Measurements from ENCODE around the gene MND1.

The MND1 gene, protein sequence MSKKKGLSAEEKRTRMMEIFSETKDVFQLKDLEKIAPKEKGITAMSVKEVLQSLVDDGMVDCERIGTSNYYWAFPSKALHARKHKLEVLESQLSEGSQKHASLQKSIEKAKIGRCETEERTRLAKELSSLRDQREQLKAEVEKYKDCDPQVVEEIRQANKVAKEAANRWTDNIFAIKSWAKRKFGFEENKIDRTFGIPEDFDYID

GRCh38 chr4:153344131-153345011 lies at the start of gene MND1:
Gene MND1 (plus strand): TSS chr4:153344688. CDS start chr4:153344738, 50 bp downstream.
- DNase-seq, result peak; percentile 89

DNA sequence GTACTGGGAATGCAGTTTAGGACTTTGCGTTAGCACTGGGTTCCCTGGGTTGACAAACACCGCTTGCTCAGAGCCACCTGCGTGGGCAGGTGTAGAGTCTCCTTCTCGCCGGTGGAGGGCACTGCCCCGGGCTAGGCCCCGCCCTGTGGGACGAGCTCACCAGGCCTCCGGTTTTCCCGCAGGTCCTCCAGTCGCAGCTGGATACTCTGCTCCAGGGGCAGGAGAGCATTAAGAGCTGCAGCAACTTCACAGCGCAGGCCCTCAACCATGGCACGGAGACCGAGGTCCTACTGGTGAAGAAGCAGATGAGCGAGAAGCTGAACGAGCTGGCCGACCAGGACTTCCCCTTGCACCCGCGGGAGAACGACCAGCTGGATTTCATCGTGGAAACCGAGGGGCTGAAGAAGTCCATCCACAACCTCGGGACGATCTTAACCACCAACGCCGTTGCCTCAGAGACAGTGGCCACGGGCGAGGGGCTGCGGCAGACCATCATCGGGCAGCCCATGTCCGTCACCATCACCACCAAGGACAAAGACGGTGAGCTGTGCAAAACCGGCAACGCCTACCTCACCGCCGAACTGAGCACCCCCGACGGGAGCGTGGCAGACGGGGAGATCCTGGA lies 49.2 kb upstream of the MND1 start:
- DNase-seq, result no peak

DNA sequence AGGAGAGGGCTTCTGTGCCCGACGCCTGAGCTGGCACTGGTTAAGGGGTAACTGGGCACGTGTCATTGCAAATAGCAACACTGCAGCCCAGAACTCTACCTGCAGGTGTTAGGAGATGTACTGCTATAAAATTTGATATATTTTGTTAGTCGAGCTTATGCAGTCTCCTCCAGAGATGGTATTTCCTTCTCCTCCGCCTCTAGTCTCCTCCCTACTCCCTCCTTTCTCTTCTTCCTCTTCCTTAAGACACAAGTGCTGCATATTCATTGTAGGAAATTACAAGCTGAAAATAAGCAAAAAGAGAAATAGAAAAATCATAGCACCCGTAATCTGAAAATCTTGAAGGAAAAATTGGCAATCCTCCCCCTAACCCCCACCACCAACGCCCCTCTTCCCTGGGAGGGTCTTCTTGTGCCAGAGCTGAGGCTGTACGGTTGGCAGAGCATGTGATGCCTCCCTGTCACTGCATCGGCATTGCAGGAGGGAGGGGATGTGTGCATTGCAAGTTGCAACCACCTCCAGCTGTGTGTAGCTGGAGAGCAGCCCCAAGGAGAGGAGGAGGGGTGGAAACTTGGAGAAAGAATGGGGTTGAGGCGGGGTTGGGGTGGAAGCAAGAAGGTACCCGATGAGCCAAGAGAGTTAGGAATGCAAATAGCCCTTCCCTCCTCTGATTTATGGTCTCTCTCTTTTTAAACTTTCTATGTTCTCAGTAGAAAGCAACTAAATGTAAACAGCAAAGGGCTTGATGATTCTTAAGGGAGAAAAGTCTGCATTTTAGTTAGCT lies 48.3 kb upstream of the MND1 start:
- DNase-seq, result no peak

DNA sequence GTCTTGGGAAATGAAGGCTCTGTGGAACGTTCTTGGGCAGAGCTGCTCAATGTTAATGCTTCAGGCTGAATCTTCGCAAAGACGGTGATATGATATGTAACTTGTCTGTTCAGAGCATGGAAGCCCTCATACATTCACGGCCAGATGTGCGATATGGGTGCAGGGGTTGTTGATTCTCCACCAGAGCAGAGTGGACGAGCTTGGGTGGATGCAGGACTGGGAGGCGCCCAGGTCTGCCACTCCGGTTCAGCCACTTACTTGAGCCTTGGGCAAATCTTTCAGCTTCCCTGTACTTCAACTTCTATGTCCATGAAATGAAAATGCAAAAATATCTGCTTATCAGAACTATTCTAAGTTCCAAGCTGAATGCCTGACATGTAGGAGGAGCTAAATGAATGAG lies 47.4 kb upstream of the MND1 start:
- DNase-seq, result no peak

DNA sequence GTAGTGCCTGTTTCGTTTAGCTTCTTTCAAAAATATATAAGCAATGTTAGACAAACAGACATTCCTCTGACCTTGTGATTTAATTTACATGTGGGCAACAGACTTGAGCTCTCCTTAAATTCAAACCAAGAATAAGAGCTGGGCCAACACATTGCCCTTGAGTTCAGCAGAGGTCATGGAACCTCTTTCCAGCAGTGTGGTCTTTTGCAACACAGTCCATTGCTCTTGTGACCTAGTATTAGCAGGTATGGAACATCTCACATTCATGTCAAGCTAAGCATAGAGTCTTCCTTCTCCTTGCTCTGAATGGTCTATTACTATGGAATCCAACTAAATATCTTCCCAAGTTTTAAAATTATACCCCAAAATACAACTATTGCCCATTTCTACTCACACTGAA lies 33.7 kb upstream of the MND1 start:
- no peak for DNase-seq

DNA sequence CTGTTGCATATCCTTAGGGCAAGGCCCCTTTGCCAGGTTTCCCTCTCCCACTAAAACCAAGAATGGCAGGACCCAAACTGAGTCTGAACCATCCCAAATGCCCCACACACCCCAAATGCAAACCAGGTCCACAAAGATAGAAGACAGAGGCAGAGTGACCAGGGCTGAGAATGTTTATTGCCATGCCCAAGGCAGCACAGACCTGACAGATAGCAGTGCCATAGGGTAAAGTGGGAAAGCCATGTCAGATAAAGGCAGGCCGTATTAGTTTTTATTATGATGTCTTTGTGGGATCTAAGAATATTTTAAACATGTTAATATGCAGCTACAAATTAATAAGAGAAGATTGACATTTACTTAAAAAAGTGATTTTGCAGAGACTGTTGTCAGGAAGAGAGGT lies 29.6 kb upstream of the MND1 start:
- no peak for DNase-seq

DNA sequence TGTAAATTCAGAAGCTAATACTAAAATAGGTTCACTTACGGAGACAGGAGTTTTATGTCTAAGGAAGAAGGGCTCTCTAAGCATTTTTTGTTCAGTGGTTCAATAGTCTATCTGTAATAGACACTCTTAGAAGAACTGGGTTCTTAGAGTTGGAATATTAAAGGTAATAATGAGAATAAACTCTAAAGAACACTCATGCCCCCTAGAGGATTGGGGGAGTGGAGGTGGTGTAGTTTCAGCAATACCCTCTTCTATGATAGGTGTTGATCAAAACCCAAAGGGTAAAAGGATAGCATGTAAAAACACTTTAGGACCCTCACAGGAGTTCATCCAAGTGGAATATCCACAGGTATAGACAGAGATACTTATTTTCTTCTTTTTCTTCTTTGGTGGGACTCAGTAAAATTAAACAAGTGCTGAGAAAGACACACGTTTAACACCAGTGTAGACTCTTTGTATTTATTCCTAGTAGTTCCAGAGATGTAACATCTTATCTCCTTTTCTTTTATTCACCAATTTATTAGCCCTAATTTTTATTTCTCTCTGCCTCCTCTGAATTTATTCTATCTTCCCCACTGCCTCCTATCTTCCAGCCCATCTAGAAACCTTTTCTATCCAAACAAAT lies 25.7 kb upstream of the MND1 start:
- peak; percentile 16 for DNase-seq

DNA sequence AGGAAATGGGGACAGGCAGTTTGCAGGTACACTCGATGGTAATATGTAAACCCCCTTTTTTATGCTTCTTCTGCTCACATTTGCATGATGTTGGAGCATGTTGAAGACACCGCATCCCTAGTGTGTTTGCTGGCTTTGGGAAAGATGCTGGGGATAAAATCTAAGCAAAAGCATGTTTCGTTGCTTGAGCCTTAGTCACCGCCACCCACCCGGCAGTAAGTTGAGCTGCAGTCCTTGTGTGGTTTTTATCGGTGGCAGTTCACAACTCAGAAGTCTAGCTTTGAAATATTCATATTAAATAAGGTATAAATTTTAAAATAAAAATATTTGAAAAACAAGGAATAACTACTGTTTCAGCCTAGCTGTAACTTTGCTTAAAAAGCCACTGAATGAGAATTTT lies 21.7 kb upstream of the MND1 start:
- DNase-seq, result no peak

- no peak for DNase-seq
Measured at GRCh38 chr4:153324046-153324445, 20.4 kb upstream of the MND1 start.

- no peak for DNase-seq
Measured at GRCh38 chr4:153325558-153325957, 18.9 kb upstream of the MND1 start.

- no peak for DNase-seq
Measured at GRCh38 chr4:153326513-153326912, 18.0 kb upstream of the MND1 start.

- no peak for DNase-seq
Measured at GRCh38 chr4:153327247-153327646, 17.2 kb upstream of the MND1 start.

DNA sequence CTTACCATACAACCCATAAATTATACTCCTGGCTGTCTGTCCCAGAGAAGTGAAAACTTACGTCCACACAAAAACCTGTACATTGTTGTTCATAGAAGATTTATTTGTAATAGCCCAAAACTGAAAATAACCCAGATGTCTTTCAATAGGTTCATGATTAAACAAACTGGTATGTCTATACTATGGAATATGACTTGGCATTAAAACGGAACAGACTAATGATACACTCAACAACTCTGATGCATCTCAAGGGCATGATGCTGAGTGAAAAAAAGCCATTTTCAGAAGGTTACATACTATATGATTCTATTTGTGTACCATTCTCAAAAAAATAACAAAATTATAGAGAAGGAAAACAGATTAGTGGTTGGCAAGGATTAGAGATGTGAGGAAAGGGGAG lies 11.6 kb upstream of the MND1 start:
- no peak for DNase-seq

- DNase-seq, result no peak
Measured at GRCh38 chr4:153333874-153334273, 10.6 kb upstream of the MND1 start.

DNA sequence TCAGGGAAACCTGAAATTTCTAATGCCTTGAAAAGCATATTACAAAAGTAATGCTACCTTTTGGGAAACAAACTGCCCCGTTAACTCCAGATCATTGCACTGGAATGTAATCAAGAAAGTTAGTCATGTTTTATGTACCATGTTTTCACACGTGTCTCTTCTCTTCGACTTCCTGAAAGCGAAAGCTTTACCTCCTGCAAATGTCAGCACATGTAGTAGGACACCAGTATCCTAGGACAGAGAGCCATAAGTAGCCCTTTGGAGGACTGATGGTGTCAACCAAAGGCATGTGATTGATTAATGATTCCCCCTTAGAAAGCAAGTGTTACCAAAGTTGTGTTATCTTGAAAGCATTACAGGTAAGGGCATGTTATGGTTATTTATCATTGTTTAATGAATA lies 8.8 kb upstream of the MND1 start:
- no peak for DNase-seq

GRCh38 chr4:153337686-153338085 lies 6.8 kb upstream of the MND1 start:
- DNase-seq, result no peak

GRCh38 chr4:153341575-153342090 lies 2.9 kb upstream of the MND1 start:
- no peak for DNase-seq

DNA sequence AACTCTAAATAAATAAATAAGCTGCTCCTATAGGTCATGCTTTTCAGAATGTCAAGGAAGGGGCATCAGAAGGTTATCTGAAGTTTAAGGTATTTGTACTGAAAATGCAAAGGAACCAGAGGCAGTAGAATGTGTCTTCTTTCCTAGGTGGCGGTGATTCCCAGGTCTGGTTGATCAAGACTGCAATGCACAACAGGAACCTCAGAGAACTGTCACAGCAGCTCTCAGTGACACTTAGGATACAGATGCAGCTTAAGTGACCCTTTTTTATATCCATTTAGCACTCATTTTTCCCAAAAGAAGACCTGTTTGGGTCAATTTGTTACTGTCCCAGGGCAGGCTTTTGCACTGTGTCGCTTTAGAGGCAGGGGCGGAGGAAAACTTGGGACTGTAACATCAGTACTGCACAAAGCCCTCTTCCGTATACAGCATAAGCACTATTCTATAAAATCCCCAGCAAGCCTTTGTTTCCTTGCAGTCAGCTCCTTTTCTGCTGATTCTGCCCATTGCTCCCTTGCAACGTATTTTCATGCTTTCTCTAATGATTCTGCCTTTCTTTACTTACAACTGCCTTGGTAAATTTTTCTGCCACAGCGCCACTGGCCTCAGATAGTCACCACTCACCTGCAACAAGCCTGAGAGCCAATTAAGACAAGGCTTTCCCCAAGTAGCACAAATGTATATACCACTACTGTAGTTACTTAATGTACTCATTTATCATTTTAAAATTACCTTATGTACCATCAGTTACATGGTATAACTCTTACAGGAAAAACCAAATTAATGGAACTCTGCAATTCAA lies 1.5 kb upstream of the MND1 start:
- DNase-seq, result no peak

- peak; percentile 43 for DNase-seq
Measured at GRCh38 chr4:153345012-153345981, 809 bp downstream of the MND1 start.

DNA sequence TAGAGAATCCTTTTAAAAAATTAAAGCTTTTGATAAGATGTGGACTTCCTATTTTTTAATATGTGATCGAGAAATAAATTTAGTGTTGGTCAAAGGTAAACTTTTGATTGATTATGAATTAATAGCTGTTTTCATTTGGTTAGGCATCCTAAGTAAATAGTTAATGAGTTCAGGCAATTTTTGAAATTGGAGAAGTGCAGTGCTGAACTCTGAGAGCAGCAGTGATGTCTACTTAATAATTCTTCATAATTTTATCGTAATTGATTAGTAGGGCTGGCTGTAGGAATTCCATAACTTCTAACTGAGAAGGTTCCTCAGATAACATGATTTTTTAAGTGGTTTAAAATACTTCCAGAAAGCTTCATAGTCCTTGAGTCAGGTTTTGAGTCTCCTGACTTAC lies 1.5 kb downstream of the MND1 start:
- DNase-seq, result no peak

All from activated CD4-positive, alpha-beta T cell treated with anti-CD3 and anti-CD28 coated beads, Interleukin-2, amount 50 U/mL, for 1 hour (primary cell).